ENCODE data around the gene OR2T6.
"Not testable (repeated sequence)": the region's sequence is repeated elsewhere in the genome, so short reads cannot be mapped to it uniquely, and the experiment has no call there.

OR2T6 gene

GRCh38 chr1:248433811-248434415, 58.4 kb downstream of the OR2T6 start:
- not testable (repeated sequence) for DNase-seq (ENCODE audit: low spot score)

- not testable (repeated sequence) for DNase-seq (ENCODE audit: low spot score)
Measured at GRCh38 chr1:248434913-248435312, 59.4 kb downstream of the OR2T6 start.

GRCh38 chr1:248436303-248436702, 60.8 kb downstream of the OR2T6 start:
- DNase-seq (ENCODE audit: low spot score) = not testable (repeated sequence)

- DNase-seq (ENCODE audit: low spot score) = not testable (repeated sequence)
Measured at GRCh38 chr1:248438668-248439067, 63.1 kb downstream of the OR2T6 start.

GRCh38 chr1:248439283-248439682, 63.7 kb downstream of the OR2T6 start:
- not testable (repeated sequence) for DNase-seq (ENCODE audit: low spot score)
